Esophagus squamous epithelium (tissue), 5 donors: ENCODE results near the gene ADGRD1. TPM values are rescaled to one million over a fixed set of nuclear protein-coding genes. Genes with fewer than 3 reads are reported as not detected.

Experiments
- DNase-seq: peaks from one replicate; lab custom pipeline; 2025; lab: John Stamatoyannopoulos, UW
- H3K27ac ChIP-seq, 4 donors: fragments of 200-600 bp; sonication (generic); one replicate each; pipeline ENCODE4 v1.5.1; 2016 to 2019; ENCODE audit warnings: mild to moderate bottlenecking in 1 of 4
- H3K27me3 ChIP-seq, 4 donors: fragments of 200-600 bp; sonication (generic); 1 replicate in 3 of 4; 2 replicates in 1 of 4; pipeline versions ENCODE4 v1.5.1 to v1.6.0; 2017 to 2021; ENCODE audit warnings: antibody characterized with exemption in 1 of 4
- H3K36me3 ChIP-seq, 3 donors: fragments of 200-600 bp; sonication (generic); one replicate each; pipeline ENCODE4 v1.5.1; 2016 to 2019
- H3K4me1 ChIP-seq, 3 donors: fragments of 200-600 bp; sonication (generic); one replicate each; pipeline ENCODE4 v1.5.1; 2017 to 2019
- H3K4me3 ChIP-seq, 4 donors: fragments of 200-600 bp; sonication (generic); 1 replicate in 3 of 4; 2 replicates in 1 of 4; pipeline ENCODE4 v1.5.1; 2016 to 2019; ENCODE audit warnings: mild to moderate bottlenecking in 2 of 4, moderate library complexity in 1 of 4
- H3K9me3 ChIP-seq, 3 donors: fragments of 200-600 bp; sonication (generic); one replicate each; pipeline ENCODE4 v1.5.1; 2016 to 2019
- CTCF ChIP-seq, 6 experiments: fragments of 450-650 bp in 4 of 6; fragments of 200-600 bp in 2 of 6; sonication (generic) in 2 of 6; IDR thresholded peaks; one replicate each; pipeline ENCODE4 v1.5.1; 2016 to 2019; ENCODE audit warnings: antibody characterized with exemption in 6 of 6, mild to moderate bottlenecking in 4 of 6, moderate library complexity in 4 of 6
- POLR2A ChIP-seq, 4 donors: fragments of 450-650 bp; IDR thresholded peaks; one replicate each; pipeline ENCODE4 v1.6.1; 2017; ENCODE audit warnings: antibody characterized with exemption in 4 of 4, mild to moderate bottlenecking in 4 of 4, moderate library complexity in 3 of 4
- WGBS, 2 donors: methylation state at CpG; one replicate each; pipeline ENCODE4 v1.1.5; 2018; 5-methylcytosine and 5-hydroxymethylcytosine counted together
- intact Hi-C: fragments of 100-400 bp; cut with DNase I; formaldehyde crosslinking; loops from one replicate; pipeline ENCODE4 v1.15.0; 2022
- total RNA-seq, 4 donors: library from RNA; depleted of rRNA; stranded (reverse); fragments of >200 nt; gene quantifications; one replicate each; pipeline ENCODE4 v1.1.0, GENCODE V29; 2016
- donor health status: DM: yes; HTN: yes; CAD: no.

ADGRD1 gene
- total RNA-seq, 4 donors from 2014 or later: 2.2 to 28.2 (median 8.8) TPM

- Histone ChIP-seq H3K27me3 (peaks cover 0 to 25% (median 0%) of the 10 kb centered on the region in 4 donors), H3K27ac (no peak overlapping the region), H3K4me3 (no peak overlapping the region), H3K4me1 (peaks cover 4 to 10% (median 5%) of the 10 kb centered on the region in 3 donors), H3K9me3 (no peaks in the 10 kb centered on the region), H3K36me3 (no peaks in the 10 kb centered on the region)
- no peak for TF ChIP-seq POLR2A (IDR thresholded peaks at IDR 0.05)
- no peak for TF ChIP-seq CTCF (IDR thresholded peaks at IDR 0.05)
- intact Hi-C loops: no loop called here
- WGBS, 2 donors: 70 to 100% methylated on average over 3 of the region's 11 CpGs
- no peak for DNase-seq
Observed at GRCh38 chr12:131093971-131094830, 140.5 kb downstream of the ADGRD1 start.

GRCh38 chr12:131094831-131095805 is 141.4 kb downstream of the ADGRD1 start:
- Histone ChIP-seq H3K4me1 (peaks cover 4 to 10% (median 5%) of the 10 kb centered on the region in 3 donors), H3K9me3 (no peaks in the 10 kb centered on the region), H3K27ac (no peak overlapping the region), H3K36me3 (no peaks in the 10 kb centered on the region), H3K27me3 (peaks cover 0 to 25% (median 0%) of the 10 kb centered on the region in 4 donors), H3K4me3 (no peak overlapping the region)
- intact Hi-C loops: no loop called here
- DNase-seq: no peak
- TF ChIP-seq CTCF (IDR thresholded peaks at IDR 0.05) (no peak), POLR2A (IDR thresholded peaks at IDR 0.05) (no peak)
- 72 to 83% methylated on average over 3 to 10 of the region's 25 CpGs for WGBS, 2 donors

DNA sequence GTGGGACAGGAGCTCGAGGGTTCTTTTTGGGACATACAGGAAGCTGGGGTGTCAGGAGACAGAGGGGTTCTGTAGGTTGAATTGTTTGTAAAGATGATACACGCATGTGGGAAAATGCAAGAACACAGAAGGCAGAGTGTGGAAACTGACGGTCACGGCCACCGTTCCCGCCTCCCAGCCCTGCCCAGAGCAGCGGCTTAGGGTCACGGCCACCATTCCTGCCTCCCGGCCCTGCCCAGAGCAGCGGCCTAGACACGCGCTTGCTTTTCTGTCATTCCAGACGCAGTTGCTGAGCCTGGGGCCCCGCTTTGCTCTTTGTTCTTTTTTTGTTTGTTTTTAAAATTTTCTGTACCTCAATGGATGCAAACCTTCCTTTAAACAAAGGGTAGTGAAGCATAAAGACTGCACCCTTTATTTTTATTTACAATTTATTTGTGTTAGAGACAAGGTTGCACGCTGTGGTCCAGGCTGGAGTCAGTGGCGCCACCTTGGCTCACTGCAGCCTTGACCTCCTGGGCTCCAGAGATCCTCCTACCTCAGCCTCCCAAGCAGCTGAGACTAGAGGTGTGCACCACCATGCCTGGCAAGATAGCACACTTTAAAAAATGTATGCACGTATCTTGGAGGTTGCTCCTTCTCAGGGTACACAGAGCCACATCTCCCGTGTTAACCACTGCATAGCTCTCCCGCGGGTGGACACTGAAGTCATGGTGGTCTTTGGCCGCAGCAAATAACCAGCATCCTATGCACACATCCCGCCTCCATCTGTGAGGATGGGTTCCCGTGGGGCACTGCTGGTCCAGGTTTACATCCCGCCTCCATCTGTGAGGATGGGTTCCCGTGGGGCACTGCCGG is 142.3 kb downstream of the ADGRD1 start:
- intact Hi-C loops: no loop called here
- H3K9me3 ChIP-seq: no peaks in the 10 kb centered on the region
- H3K4me3 ChIP-seq: no peak overlapping the region
- H3K27me3 ChIP-seq: peaks cover 0 to 25% (median 0%) of the 10 kb centered on the region in 4 donors
- TF ChIP-seq POLR2A (IDR thresholded peaks at IDR 0.05) (no peak), CTCF (IDR thresholded peaks at IDR 0.05) (no peak)
- H3K27ac ChIP-seq: no peak overlapping the region
- H3K4me1 ChIP-seq: peaks cover 4 to 10% (median 5%) of the 10 kb centered on the region in 3 donors
- DNase-seq: no peak
- no peaks in the 10 kb centered on the region for H3K36me3 ChIP-seq
- WGBS, 2 donors: 68 to 77% methylated on average over 21 of the region's 26 CpGs

DNA sequence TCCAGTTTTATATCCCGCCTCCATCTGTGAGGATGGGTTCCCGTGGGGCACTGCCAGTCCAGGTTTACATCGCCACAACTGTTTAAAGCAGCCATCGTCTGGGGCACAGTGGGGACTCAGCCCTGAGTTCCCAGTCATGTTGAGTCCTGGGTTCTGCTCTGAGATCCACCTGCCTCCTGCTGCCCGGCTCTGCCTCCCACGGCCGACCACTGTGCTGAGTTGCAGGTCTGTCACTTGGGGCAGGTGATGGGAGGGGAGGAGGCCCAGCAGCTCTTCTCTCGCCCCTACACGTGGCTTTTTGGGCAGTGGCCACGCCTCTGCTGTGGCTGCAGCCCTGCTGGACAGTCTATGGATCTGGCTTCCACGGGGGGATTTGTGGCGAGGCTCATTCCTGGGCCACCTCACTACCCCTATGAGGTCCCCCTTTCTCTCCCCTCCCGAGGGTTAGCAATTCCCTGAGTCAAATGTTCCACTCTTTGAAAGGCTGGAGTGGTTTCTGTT is 143.0 kb downstream of the ADGRD1 start:
- intact Hi-C loops: no loop called here
- Histone ChIP-seq H3K27me3 (peaks cover 0 to 25% (median 0%) of the 10 kb centered on the region in 4 donors), H3K4me1 (peaks cover 4 to 10% (median 5%) of the 10 kb centered on the region in 3 donors), H3K9me3 (no peaks in the 10 kb centered on the region), H3K4me3 (no peak overlapping the region), H3K27ac (no peak overlapping the region), H3K36me3 (no peaks in the 10 kb centered on the region)
- no peak for DNase-seq
- WGBS, 2 donors: 76% methylated on average over 6 to 9 of the region's 13 CpGs
- TF ChIP-seq POLR2A (IDR thresholded peaks at IDR 0.05) (no peak), CTCF (IDR thresholded peaks at IDR 0.05) (no peak)
